H1 (cell line): ENCODE results near the gene SPACA4. TPM values are rescaled to one million over a fixed set of nuclear protein-coding genes. Genes with fewer than 3 reads are reported as not detected.

Source experiments
- ATF3 ChIP-seq: IDR thresholded peaks from 2 replicates; pipeline ENCODE4 v1.6.1; 2011; ENCODE audit warnings: low read depth, mild to moderate bottlenecking, low read length; ENCODE audit not compliant: insufficient read depth
- CHD7 ChIP-seq: fragments of 300-600 bp; sonication (generic); IDR thresholded peaks from 2 replicates; pipeline ENCODE4 v1.7.1; 2012; ENCODE audit warnings: low read length, moderate library complexity, mild to moderate bottlenecking, inconsistent platforms; ENCODE audit not compliant: insufficient replicate concordance
- EGR1 ChIP-seq: IDR thresholded peaks from 2 replicates; pipeline ENCODE4 v1.6.1; 2011; ENCODE audit warnings: low read depth, low read length, borderline replicate concordance
- GTF2F1 ChIP-seq: IDR thresholded peaks from 2 replicates; pipeline ENCODE4 v1.6.1; 2012; ENCODE audit warnings: low read depth, low read length, improper control_type of control experiment, borderline replicate concordance
- NANOG ChIP-seq: IDR thresholded peaks from 2 replicates; pipeline ENCODE4 v1.6.1; 2011; ENCODE audit warnings: low read length, low read depth, mild to moderate bottlenecking, inconsistent platforms; ENCODE audit not compliant: insufficient read depth, poor library complexity, severe bottlenecking
- RXRA ChIP-seq: IDR thresholded peaks from 2 replicates; pipeline ENCODE4 v1.6.1; 2011; ENCODE audit warnings: low read depth, mild to moderate bottlenecking, low read length, moderate library complexity; ENCODE audit not compliant: insufficient read depth
- SIX5 ChIP-seq: IDR thresholded peaks from 2 replicates; pipeline ENCODE4 v1.6.1; 2011; ENCODE audit warnings: mild to moderate bottlenecking, low read depth, low read length
- TAF1 ChIP-seq: IDR thresholded peaks from 2 replicates; pipeline ENCODE4 v1.6.1; 2011; ENCODE audit warnings: mild to moderate bottlenecking, low read depth, low read length
- TBP ChIP-seq: IDR thresholded peaks from 2 replicates; pipeline ENCODE4 v1.6.1; 2011; ENCODE audit warnings: low read depth, low read length, improper control_type of control experiment
- YY1 ChIP-seq: IDR thresholded peaks from 2 replicates; pipeline ENCODE4 v1.6.1; 2011; ENCODE audit warnings: low read depth, mild to moderate bottlenecking, low read length
- polyA plus RNA-seq, 7 experiments: library from polyadenylated mRNA; depleted of rRNA in 3 of 7; stranded (reverse) in 5 of 7; unstranded in 2 of 7; fragments of >200 nt in 5 of 7; fragments of 200-250 nt in 2 of 7; gene quantifications; 1 replicate in 5 of 7; 2 replicates in 1 of 7; 4 replicates in 1 of 7; pipeline versions ENCODE4 v1.2.1 to v1.2.3, GENCODE V29; 2011 to 2013; ENCODE audit warnings: missing spikeins in 2 of 7, mixed read lengths in 2 of 7
- total RNA-seq: library from RNA; stranded (reverse); fragmentation: NEBNext Ultra II Directional; extraction: Animal tissue kit (Norgen Biotek cat#: 25700); gene quantifications from 2 replicates; pipeline ENCODE4 v1.2.1, GENCODE V29; 2021

SPACA4 gene
- total and polyA plus RNA-seq, 2 of the 8 experiments (the other 6 are each of a cell fraction or from before 2014, with no cell fraction given) = not detected

DNA sequence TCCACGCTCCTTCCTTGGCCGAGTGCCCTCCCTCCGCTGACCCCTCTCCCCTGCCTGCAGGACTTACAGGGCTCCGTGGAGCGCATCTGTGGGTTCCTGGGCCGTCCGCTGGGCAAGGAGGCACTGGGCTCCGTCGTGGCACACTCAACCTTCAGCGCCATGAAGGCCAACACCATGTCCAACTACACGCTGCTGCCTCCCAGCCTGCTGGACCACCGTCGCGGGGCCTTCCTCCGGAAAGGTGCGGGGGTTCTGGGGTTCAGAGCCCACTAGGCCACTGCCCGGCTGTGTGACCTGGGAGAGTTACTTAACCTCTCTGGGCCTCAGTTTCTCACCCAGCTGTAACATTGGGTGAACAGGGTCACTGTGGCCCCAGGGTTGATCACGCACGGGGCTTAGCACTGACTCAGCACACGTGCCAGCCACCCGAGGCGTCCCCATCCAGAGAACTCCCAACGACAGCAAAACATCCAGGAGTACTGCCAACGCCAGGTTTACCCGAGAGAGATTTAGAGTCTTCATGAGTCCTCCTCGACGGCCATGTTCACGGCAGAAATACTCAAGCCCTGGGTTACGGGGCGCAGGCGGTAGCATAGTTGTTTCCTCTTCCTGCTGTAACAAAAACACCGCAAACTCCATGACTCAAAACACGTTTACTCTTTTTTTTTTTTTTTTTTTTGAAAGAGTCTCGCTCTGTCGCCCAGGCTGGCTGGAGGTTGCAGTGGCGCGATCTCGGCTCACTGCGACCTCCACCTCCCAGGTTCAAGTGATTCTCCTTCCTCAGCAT lies 9.7 kb upstream of the SPACA4 start (continued):
- no peak for TF ChIP-seq CHD7
- no peak for TF ChIP-seq EGR1
- TF ChIP-seq GTF2F1 = no peak
- no peak for TF ChIP-seq TBP
- TF ChIP-seq RXRA = no peak
- no peak for TF ChIP-seq YY1
- TF ChIP-seq TAF1 = no peak
- TF ChIP-seq ATF3 = no peak
- no peak for TF ChIP-seq NANOG
- TF ChIP-seq SIX5 = no peak
